ENCODE results near the gene IFRD2. TPM values are rescaled to one million over a fixed set of nuclear protein-coding genes. Genes with fewer than 3 reads are reported as not detected.

The IFRD2 gene
- total RNA-seq, 1 donor from 2014 or later = 38.2 TPM

DNA sequence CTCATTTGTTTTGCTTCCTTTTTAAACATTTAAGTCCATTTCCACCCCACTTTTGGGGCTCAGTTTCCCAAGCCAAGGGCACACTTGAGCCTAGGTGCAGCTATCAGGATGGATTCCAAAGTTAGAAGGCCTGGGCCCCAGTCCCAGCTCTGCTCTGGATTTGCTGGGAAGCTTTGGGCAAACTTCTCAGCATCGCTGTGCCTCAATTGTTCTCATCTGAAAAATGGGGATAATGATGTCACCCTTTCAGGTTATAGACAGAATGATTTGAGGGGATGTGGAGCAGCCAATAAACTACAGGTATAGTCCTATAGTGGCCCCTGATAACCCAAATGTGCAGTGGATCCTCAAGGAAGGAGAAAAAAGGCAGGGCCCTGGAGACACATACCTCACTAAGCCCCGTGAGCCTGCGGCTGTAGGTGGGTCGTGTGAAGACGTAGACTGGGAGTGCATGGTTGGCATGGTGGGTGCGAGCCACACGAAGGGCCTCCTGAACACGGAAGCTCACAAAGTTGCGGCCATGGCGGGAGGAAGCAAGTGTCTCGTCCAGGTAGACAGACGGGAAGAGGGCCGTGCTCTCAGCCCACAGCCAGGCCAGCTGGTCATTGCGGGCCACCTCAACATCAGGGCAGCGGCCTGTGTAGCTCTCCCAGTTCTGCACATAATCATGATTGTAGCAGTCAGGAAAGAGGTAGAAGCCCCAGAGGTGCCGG, 27.1 kb upstream of the IFRD2 start:
- Mint-ChIP-seq H3K4me3 (ENCODE audit: unreplicated experiment) (peak overlapping the region; percentile 94), H3K27ac (ENCODE audit: unreplicated experiment) (no peak overlapping the region)

DNA sequence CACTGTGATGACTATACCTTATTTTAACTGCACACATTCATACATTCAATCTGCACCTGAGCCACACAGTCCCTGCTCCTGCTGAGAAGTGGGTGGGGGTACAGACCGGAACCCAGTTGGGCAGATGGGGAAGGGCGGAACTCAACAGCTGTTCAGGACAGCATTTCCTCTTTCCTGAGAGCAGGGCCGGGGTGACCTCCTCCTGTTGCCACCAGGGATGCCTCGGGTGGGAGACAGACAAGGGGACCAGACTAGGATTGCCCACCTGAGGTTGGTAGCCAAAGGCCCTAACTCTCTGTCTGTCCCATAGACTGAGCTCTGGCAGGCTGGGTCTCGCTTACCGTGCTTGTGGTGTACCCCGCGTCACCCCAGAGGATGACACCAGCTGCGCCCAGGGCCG, 26.4 kb upstream of the IFRD2 start:
- Mint-ChIP-seq H3K9me3 (ENCODE audit: unreplicated experiment) (peaks cover 4% of the 10 kb centered on the region), H3K4me3 (ENCODE audit: unreplicated experiment) (peak overlapping the region; percentile 52), H3K27ac (ENCODE audit: unreplicated experiment) (no peak overlapping the region), H3K4me1 (ENCODE audit: low read depth, unreplicated experiment) (peaks cover 12% of the 10 kb centered on the region), H3K27me3 (ENCODE audit: unreplicated experiment) (peaks cover 14% of the 10 kb centered on the region), H3K36me3 (ENCODE audit: unreplicated experiment) (peaks cover 4% of the 10 kb centered on the region)
- no peak for DNase-seq
- TF ChIP-seq, protein P1, sequence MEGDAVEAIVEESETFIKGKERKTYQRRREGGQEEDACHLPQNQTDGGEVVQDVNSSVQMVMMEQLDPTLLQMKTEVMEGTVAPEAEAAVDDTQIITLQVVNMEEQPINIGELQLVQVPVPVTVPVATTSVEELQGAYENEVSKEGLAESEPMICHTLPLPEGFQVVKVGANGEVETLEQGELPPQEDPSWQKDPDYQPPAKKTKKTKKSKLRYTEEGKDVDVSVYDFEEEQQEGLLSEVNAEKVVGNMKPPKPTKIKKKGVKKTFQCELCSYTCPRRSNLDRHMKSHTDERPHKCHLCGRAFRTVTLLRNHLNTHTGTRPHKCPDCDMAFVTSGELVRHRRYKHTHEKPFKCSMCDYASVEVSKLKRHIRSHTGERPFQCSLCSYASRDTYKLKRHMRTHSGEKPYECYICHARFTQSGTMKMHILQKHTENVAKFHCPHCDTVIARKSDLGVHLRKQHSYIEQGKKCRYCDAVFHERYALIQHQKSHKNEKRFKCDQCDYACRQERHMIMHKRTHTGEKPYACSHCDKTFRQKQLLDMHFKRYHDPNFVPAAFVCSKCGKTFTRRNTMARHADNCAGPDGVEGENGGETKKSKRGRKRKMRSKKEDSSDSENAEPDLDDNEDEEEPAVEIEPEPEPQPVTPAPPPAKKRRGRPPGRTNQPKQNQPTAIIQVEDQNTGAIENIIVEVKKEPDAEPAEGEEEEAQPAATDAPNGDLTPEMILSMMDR (IDR thresholded peaks at IDR 0.05; ENCODE audit: partially characterized antibody, unreplicated experiment) = no peak

More for the DNA sequence above, 27.1 kb upstream of the IFRD2 start:
- no peak for DNase-seq
- Mint-ChIP-seq H3K27me3 (ENCODE audit: unreplicated experiment) (peaks cover 14% of the 10 kb centered on the region), H3K4me1 (ENCODE audit: low read depth, unreplicated experiment) (peaks cover 12% of the 10 kb centered on the region), H3K36me3 (ENCODE audit: unreplicated experiment) (no peaks in the 10 kb centered on the region), H3K9me3 (ENCODE audit: unreplicated experiment) (peaks cover 4% of the 10 kb centered on the region)
- TF ChIP-seq, protein P1 (IDR thresholded peaks at IDR 0.05; ENCODE audit: partially characterized antibody, unreplicated experiment) = no peak

- no peak overlapping the region for H3K4me3 Mint-ChIP-seq (ENCODE audit: unreplicated experiment)
- H3K36me3 Mint-ChIP-seq (ENCODE audit: unreplicated experiment) = peaks cover 6% of the 10 kb centered on the region
- H3K27ac Mint-ChIP-seq (ENCODE audit: unreplicated experiment) = no peak overlapping the region
- peaks cover 5% of the 10 kb centered on the region for H3K9me3 Mint-ChIP-seq (ENCODE audit: unreplicated experiment)
- peaks cover 15% of the 10 kb centered on the region for H3K27me3 Mint-ChIP-seq (ENCODE audit: unreplicated experiment)
- TF ChIP-seq, protein P1 (IDR thresholded peaks at IDR 0.05; ENCODE audit: partially characterized antibody, unreplicated experiment) = no peak
- no peak for DNase-seq
- peaks cover 12% of the 10 kb centered on the region for H3K4me1 Mint-ChIP-seq (ENCODE audit: low read depth, unreplicated experiment)
Observed at GRCh38 chr3:50318163-50318562, 25.9 kb upstream of the IFRD2 start.

- DNase-seq = no peak
- TF ChIP-seq, protein P1 (IDR thresholded peaks at IDR 0.05; ENCODE audit: partially characterized antibody, unreplicated experiment) = no peak
- Mint-ChIP-seq H3K9me3 (ENCODE audit: unreplicated experiment) (peaks cover 3% of the 10 kb centered on the region), H3K4me3 (ENCODE audit: unreplicated experiment) (peak overlapping the region; percentile 9), H3K27ac (ENCODE audit: unreplicated experiment) (no peak overlapping the region), H3K27me3 (ENCODE audit: unreplicated experiment) (peaks cover 16% of the 10 kb centered on the region), H3K36me3 (ENCODE audit: unreplicated experiment) (peaks cover 6% of the 10 kb centered on the region), H3K4me1 (ENCODE audit: low read depth, unreplicated experiment) (peaks cover 12% of the 10 kb centered on the region)
Observed at GRCh38 chr3:50317300-50317699, 25.1 kb upstream of the IFRD2 start.

DNA sequence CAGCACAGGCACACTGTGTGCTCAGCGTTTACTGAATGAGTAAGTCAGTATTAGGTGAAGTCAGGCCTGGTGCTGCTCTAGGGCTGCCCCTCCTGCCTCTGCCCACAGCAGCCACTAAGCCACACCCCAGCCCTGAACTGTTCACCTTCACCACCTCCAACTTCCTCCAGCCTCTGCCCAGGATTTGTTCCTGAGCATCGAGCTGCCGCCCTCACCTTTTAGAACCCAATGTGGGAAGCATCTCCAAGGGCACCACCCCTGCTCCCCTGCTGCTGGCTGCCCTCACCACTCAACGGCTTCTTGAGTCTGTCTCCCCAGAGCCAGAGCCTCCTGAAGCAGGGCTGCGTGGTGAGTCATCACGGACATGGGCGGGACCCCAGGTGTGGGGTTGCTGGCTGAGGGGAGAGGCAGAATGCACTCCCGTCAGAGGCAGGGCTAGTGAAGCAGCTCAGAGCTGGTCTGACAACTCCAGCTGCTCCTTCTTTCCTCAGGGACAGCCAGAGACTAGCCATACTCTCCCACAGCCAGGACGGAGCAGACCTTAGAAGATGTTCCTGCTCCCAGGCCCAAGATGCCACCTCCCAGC, 24.5 kb upstream of the IFRD2 start:
- DNase-seq = no peak
- Mint-ChIP-seq H3K4me1 (ENCODE audit: low read depth, unreplicated experiment) (peaks cover 12% of the 10 kb centered on the region), H3K9me3 (ENCODE audit: unreplicated experiment) (peaks cover 3% of the 10 kb centered on the region), H3K4me3 (ENCODE audit: unreplicated experiment) (no peak overlapping the region), H3K36me3 (ENCODE audit: unreplicated experiment) (peaks cover 6% of the 10 kb centered on the region), H3K27ac (ENCODE audit: unreplicated experiment) (no peak overlapping the region), H3K27me3 (ENCODE audit: unreplicated experiment) (peaks cover 16% of the 10 kb centered on the region)
- TF ChIP-seq, protein P1 (IDR thresholded peaks at IDR 0.05; ENCODE audit: partially characterized antibody, unreplicated experiment) = no peak
